ENCODE results near the gene NDUFS1.

DNA sequence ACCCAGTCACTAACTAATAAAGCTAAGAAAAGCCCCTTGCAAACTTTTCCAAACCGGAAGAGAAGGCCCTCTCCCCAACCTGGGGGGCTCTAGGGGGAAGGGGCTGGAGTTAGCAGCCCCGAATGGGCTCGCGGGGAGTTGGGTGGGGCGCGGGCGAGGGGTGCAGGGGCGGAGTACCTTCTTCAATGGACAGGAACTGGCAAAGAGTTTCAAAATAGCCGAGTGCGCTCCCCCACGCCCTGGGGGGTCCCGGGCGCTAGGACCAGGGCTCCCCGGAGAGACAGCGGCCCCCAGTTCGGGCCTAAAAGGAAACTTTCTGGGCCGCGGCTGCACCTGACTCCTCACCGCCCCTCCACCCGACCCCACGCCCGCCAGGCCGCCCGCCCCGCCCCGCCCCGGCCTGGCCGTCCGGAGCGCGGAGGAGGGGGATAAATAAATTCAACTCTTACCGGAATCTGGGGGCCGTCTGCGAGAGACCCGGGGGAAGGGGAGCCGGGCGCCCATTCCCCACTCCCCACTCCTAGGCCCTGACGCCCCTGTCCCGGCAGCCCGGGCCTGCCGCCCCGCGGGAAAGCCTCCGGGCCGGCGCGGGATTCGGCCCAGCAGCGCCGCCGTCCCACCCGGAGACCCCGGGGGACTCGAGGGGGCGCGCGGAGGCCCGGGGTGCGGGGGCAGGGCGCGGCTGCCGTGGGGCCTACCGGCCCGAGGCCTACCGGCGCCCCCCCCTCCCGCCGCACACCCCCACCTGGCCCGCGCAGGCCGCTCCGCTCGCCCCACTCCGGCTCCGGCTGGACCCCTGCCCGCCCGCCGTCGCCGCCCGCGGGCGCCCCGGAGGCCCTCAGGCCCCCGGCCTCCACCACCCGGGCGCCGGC is 74.1 kb downstream of the NDUFS1 start:
- TF ChIP-seq, protein P1, sequence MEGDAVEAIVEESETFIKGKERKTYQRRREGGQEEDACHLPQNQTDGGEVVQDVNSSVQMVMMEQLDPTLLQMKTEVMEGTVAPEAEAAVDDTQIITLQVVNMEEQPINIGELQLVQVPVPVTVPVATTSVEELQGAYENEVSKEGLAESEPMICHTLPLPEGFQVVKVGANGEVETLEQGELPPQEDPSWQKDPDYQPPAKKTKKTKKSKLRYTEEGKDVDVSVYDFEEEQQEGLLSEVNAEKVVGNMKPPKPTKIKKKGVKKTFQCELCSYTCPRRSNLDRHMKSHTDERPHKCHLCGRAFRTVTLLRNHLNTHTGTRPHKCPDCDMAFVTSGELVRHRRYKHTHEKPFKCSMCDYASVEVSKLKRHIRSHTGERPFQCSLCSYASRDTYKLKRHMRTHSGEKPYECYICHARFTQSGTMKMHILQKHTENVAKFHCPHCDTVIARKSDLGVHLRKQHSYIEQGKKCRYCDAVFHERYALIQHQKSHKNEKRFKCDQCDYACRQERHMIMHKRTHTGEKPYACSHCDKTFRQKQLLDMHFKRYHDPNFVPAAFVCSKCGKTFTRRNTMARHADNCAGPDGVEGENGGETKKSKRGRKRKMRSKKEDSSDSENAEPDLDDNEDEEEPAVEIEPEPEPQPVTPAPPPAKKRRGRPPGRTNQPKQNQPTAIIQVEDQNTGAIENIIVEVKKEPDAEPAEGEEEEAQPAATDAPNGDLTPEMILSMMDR (IDR thresholded peaks at IDR 0.05; ENCODE audit: low read depth, low read length), result no peak
- no peak for TF ChIP-seq EZH2phosphoT487 (IDR thresholded peaks at IDR 0.05; ENCODE audit: low read depth)
